ENCODE results near the gene PSG6.
A peak's percentile ranks its signal among the peaks of the same experiment; 100 is the strongest.
"Not testable (repeated sequence)": the region's sequence is repeated elsewhere in the genome, so short reads cannot be mapped to it uniquely, and the experiment has no call there.

The PSG6 gene

GRCh38 chr19:42917634-42918033 is at the start of gene PSG6:
Gene PSG6 (minus strand): TSS chr19:42917894. CDS start chr19:42917792, 102 bp downstream.
- DNase-seq = not testable (repeated sequence)

- DNase-seq = no peak
Measured at GRCh38 chr19:42965176-42965575, 47.5 kb upstream of the PSG6 start.

- no peak for DNase-seq
Measured at GRCh38 chr19:42961119-42961518, 43.4 kb upstream of the PSG6 start.

GRCh38 chr19:42952126-42952525 is 34.4 kb upstream of the PSG6 start:
- DNase-seq = not testable (repeated sequence)

- DNase-seq = not testable (repeated sequence)
Measured at GRCh38 chr19:42951476-42951875, 33.8 kb upstream of the PSG6 start.

GRCh38 chr19:42942187-42942789 is 24.6 kb upstream of the PSG6 start:
- DNase-seq = no peak

- not testable (repeated sequence) for DNase-seq
Measured at GRCh38 chr19:42937107-42937506, 19.4 kb upstream of the PSG6 start, which contains the start of gene PSG7. Gene PSG7 (minus strand): TSS chr19:42937207. CDS start chr19:42937076, 131 bp downstream.

GRCh38 chr19:42934726-42935125 is 17.0 kb upstream of the PSG6 start:
- DNase-seq = not testable (repeated sequence)

GRCh38 chr19:42934183-42934582 is 16.5 kb upstream of the PSG6 start:
- not testable (repeated sequence) for DNase-seq

GRCh38 chr19:42933412-42933811 is 15.7 kb upstream of the PSG6 start:
- DNase-seq = not testable (repeated sequence)

GRCh38 chr19:42932485-42933101 is 14.9 kb upstream of the PSG6 start:
- not testable (repeated sequence) for DNase-seq

GRCh38 chr19:42930214-42930613 is 12.5 kb upstream of the PSG6 start:
- peak; percentile 75 for DNase-seq

GRCh38 chr19:42928896-42929295 is 11.2 kb upstream of the PSG6 start:
- DNase-seq = no peak

- no peak for DNase-seq
Measured at GRCh38 chr19:42926781-42927180, 9.1 kb upstream of the PSG6 start.

- DNase-seq = peak; percentile 68
Measured at GRCh38 chr19:42923106-42923505, 5.4 kb upstream of the PSG6 start.

GRCh38 chr19:42920971-42921370 is 3.3 kb upstream of the PSG6 start:
- DNase-seq = not testable (repeated sequence)

- DNase-seq = no peak
Measured at GRCh38 chr19:42919757-42920079, 2.0 kb upstream of the PSG6 start.

- not testable (repeated sequence) for DNase-seq
Measured at GRCh38 chr19:42919070-42919756, 1.5 kb upstream of the PSG6 start.

GRCh38 chr19:42918377-42919069 is 829 bp upstream of the PSG6 start:
- DNase-seq = not testable (repeated sequence)

GRCh38 chr19:42916931-42917330 is 763 bp downstream of the PSG6 start:
- DNase-seq = not testable (repeated sequence)

- not testable (repeated sequence) for DNase-seq
Measured at GRCh38 chr19:42913516-42913915, 4.2 kb downstream of the PSG6 start.

GRCh38 chr19:42912941-42913340 is 4.8 kb downstream of the PSG6 start:
- DNase-seq = not testable (repeated sequence)

GRCh38 chr19:42911731-42912130 is 6.0 kb downstream of the PSG6 start:
- DNase-seq = not testable (repeated sequence)

Data from activated effector memory CD4-positive, alpha-beta T cell treated with anti-CD3 and anti-CD28 coated beads, Interleukin-2, amount 50 U/mL, for 16 hours (primary cell).